Right lobe of liver (tissue), 4 donors: ENCODE measurements around the gene TMEM134.

Experiments used
- CTCF ChIP-seq, 4 donors: fragments of 200-600 bp in 3 of 4; fragments of 450-650 bp in 1 of 4; IDR thresholded peaks; one replicate each; pipeline versions ENCODE4 v1.5.1 to v1.8.0; 2016 to 2022; ENCODE audit warnings: antibody characterized with exemption in 4 of 4, mild to moderate bottlenecking in 2 of 4
- POLR2A ChIP-seq: fragments of 450-650 bp; IDR thresholded peaks from one replicate; pipeline ENCODE4 v1.6.1; 2017; ENCODE audit warnings: antibody characterized with exemption, mild to moderate bottlenecking
- donor health status: DM: no; HTN: no; CAD: no.
- donor health status: DM: no; HTN: no; CAD: no.
- donor health status: DM: no; HTN: yes; CAD: no.

GRCh38 chr11:67516806-67517205, 47.8 kb upstream of the TMEM134 start:
- TF ChIP-seq CTCF (IDR thresholded peaks at IDR 0.05) (no peak), POLR2A (no peak)
